ENCODE measurements around the gene MARVELD3. TPM values are rescaled to one million over a fixed set of nuclear protein-coding genes. Genes with fewer than 3 reads are reported as not detected.

The MARVELD3 gene
- total and polyA plus RNA-seq, 2 of the 8 experiments (the other 6 are each of a cell fraction or from before 2014, with no cell fraction given): 18.0 to 34.8 TPM

DNA sequence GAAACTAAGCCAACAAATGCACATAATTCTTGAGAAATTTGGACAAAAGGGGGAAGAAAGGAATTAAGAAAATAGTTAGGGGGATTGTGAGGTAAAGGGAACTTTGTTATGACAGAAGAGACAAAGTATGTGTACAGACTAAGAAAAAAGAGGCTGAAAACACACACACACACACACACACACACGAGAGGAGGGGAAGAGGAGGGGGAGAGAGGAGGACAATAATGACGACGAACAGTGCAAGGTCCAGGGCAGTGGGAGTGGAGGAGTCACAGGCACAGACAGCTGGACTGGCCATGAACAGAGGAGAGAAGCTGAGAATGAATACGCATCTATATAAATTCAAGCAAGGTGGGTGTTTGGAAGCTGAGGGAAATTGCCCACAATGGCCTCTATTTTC lies 44.6 kb downstream of the MARVELD3 start (continued):
- TF ChIP-seq, protein P1, sequence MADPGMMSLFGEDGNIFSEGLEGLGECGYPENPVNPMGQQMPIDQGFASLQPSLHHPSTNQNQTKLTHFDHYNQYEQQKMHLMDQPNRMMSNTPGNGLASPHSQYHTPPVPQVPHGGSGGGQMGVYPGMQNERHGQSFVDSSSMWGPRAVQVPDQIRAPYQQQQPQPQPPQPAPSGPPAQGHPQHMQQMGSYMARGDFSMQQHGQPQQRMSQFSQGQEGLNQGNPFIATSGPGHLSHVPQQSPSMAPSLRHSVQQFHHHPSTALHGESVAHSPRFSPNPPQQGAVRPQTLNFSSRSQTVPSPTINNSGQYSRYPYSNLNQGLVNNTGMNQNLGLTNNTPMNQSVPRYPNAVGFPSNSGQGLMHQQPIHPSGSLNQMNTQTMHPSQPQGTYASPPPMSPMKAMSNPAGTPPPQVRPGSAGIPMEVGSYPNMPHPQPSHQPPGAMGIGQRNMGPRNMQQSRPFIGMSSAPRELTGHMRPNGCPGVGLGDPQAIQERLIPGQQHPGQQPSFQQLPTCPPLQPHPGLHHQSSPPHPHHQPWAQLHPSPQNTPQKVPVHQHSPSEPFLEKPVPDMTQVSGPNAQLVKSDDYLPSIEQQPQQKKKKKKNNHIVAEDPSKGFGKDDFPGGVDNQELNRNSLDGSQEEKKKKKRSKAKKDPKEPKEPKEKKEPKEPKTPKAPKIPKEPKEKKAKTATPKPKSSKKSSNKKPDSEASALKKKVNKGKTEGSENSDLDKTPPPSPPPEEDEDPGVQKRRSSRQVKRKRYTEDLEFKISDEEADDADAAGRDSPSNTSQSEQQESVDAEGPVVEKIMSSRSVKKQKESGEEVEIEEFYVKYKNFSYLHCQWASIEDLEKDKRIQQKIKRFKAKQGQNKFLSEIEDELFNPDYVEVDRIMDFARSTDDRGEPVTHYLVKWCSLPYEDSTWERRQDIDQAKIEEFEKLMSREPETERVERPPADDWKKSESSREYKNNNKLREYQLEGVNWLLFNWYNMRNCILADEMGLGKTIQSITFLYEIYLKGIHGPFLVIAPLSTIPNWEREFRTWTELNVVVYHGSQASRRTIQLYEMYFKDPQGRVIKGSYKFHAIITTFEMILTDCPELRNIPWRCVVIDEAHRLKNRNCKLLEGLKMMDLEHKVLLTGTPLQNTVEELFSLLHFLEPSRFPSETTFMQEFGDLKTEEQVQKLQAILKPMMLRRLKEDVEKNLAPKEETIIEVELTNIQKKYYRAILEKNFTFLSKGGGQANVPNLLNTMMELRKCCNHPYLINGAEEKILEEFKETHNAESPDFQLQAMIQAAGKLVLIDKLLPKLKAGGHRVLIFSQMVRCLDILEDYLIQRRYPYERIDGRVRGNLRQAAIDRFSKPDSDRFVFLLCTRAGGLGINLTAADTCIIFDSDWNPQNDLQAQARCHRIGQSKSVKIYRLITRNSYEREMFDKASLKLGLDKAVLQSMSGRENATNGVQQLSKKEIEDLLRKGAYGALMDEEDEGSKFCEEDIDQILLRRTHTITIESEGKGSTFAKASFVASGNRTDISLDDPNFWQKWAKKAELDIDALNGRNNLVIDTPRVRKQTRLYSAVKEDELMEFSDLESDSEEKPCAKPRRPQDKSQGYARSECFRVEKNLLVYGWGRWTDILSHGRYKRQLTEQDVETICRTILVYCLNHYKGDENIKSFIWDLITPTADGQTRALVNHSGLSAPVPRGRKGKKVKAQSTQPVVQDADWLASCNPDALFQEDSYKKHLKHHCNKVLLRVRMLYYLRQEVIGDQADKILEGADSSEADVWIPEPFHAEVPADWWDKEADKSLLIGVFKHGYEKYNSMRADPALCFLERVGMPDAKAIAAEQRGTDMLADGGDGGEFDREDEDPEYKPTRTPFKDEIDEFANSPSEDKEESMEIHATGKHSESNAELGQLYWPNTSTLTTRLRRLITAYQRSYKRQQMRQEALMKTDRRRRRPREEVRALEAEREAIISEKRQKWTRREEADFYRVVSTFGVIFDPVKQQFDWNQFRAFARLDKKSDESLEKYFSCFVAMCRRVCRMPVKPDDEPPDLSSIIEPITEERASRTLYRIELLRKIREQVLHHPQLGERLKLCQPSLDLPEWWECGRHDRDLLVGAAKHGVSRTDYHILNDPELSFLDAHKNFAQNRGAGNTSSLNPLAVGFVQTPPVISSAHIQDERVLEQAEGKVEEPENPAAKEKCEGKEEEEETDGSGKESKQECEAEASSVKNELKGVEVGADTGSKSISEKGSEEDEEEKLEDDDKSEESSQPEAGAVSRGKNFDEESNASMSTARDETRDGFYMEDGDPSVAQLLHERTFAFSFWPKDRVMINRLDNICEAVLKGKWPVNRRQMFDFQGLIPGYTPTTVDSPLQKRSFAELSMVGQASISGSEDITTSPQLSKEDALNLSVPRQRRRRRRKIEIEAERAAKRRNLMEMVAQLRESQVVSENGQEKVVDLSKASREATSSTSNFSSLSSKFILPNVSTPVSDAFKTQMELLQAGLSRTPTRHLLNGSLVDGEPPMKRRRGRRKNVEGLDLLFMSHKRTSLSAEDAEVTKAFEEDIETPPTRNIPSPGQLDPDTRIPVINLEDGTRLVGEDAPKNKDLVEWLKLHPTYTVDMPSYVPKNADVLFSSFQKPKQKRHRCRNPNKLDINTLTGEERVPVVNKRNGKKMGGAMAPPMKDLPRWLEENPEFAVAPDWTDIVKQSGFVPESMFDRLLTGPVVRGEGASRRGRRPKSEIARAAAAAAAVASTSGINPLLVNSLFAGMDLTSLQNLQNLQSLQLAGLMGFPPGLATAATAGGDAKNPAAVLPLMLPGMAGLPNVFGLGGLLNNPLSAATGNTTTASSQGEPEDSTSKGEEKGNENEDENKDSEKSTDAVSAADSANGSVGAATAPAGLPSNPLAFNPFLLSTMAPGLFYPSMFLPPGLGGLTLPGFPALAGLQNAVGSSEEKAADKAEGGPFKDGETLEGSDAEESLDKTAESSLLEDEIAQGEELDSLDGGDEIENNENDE (IDR thresholded peaks at IDR 0.05; ENCODE audit: insufficient replicate concordance, low read length): no peak
- TF ChIP-seq RAD21 (IDR thresholded peaks at IDR 0.05 in 1 of 2, conservative IDR thresholded peaks at IDR 0.05 in 1 of 2; ENCODE audit: low read depth in 2 of 2, low read length in 2 of 2): no peak
- TF ChIP-seq POLR2AphosphoS5 (IDR thresholded peaks at IDR 0.05; ENCODE audit: low read depth, low read length): no peak
- no peak for TF ChIP-seq CHD2 (IDR thresholded peaks at IDR 0.05; ENCODE audit: low read length)
- TF ChIP-seq TBP (IDR thresholded peaks at IDR 0.05; ENCODE audit: low read depth, low read length): no peak
- TF ChIP-seq RFX5 (IDR thresholded peaks at IDR 0.05; ENCODE audit: borderline replicate concordance, low read depth, low read length): no peak
- no peak for TF ChIP-seq BACH1 (IDR thresholded peaks at IDR 0.05; ENCODE audit: low read length)
- no peak for TF ChIP-seq FOSL1 (IDR thresholded peaks at IDR 0.05; ENCODE audit: insufficient read depth, low read depth, low read length)
- TF ChIP-seq KDM5A (IDR thresholded peaks at IDR 0.05; ENCODE audit: low read length): no peak
- no peak for TF ChIP-seq RXRA (IDR thresholded peaks at IDR 0.05; ENCODE audit: insufficient read depth, low read depth, low read length)
- TF ChIP-seq SP1 (IDR thresholded peaks at IDR 0.05; ENCODE audit: low read depth, low read length): no peak
- TF ChIP-seq ASH2L (IDR thresholded peaks at IDR 0.05; ENCODE audit: low read length): no peak
- TF ChIP-seq MAFK (IDR thresholded peaks at IDR 0.05; ENCODE audit: low read depth, low read length): no peak

Data from H1 (cell line).